Stimulated activated CD4-positive, alpha-beta T cell treated with anti-CD3 and anti-CD28 coated beads, TNF-alpha, amount 100 ng/mL, for 4 hours (primary cell): ENCODE results near the gene B3GAT3.
"Not testable (repeated sequence)": the region's sequence is repeated elsewhere in the genome, so short reads cannot be mapped to it uniquely, and the experiment has no call there.

Experiments used
- DNase-seq, 3 experiments: peaks; one replicate each; pipeline ENCODE4 v3.0.0-alpha.2; 2020; ENCODE audit warnings: low read depth in 3 of 3

B3GAT3 gene

GRCh38 chr11:62579252-62579651, 42.5 kb downstream of the B3GAT3 start:
- no peak for DNase-seq

- no peak for DNase-seq
Measured at GRCh38 chr11:62578541-62578940, 43.2 kb downstream of the B3GAT3 start.

- no peak for DNase-seq
Measured at GRCh38 chr11:62577046-62577714, 44.6 kb downstream of the B3GAT3 start.

GRCh38 chr11:62575837-62576236, 45.9 kb downstream of the B3GAT3 start:
- DNase-seq, result no peak

GRCh38 chr11:62575156-62575555, 46.6 kb downstream of the B3GAT3 start:
- no peak for DNase-seq

- no peak for DNase-seq
Measured at GRCh38 chr11:62574363-62575071, 47.3 kb downstream of the B3GAT3 start.

GRCh38 chr11:62573592-62574362, 48.0 kb downstream of the B3GAT3 start, which contains the start of gene EEF1G:
Gene EEF1G, minus strand, starts transcription at chr11:62573891. Its CDS starts 49 bp downstream, at chr11:62573842.
- peak; percentile 91 to 96 (median 95) for DNase-seq

GRCh38 chr11:62573006-62573591, 48.7 kb downstream of the B3GAT3 start:
- DNase-seq, result no peak

GRCh38 chr11:62572431-62572830, 49.4 kb downstream of the B3GAT3 start:
- no peak for DNase-seq

GRCh38 chr11:62571493-62571892, 50.3 kb downstream of the B3GAT3 start:
- DNase-seq, result not testable (repeated sequence)

GRCh38 chr11:62570903-62571302, 50.9 kb downstream of the B3GAT3 start:
- not testable (repeated sequence) for DNase-seq

GRCh38 chr11:62569611-62570010, 52.2 kb downstream of the B3GAT3 start:
- no peak for DNase-seq

GRCh38 chr11:62567018-62567633, 54.7 kb downstream of the B3GAT3 start:
- DNase-seq, result no peak

- DNase-seq, result no peak
Measured at GRCh38 chr11:62566247-62566646, 55.5 kb downstream of the B3GAT3 start.
